Measurements from ENCODE around the gene VWA8. TPM values are rescaled to one million over a fixed set of nuclear protein-coding genes. Genes with fewer than 3 reads are reported as not detected.

Gene VWA8
- total and polyA plus RNA-seq, 2 of the 8 experiments (the other 6 are each of a cell fraction or from before 2014, with no cell fraction given), result 5.9 to 19.6 TPM

DNA sequence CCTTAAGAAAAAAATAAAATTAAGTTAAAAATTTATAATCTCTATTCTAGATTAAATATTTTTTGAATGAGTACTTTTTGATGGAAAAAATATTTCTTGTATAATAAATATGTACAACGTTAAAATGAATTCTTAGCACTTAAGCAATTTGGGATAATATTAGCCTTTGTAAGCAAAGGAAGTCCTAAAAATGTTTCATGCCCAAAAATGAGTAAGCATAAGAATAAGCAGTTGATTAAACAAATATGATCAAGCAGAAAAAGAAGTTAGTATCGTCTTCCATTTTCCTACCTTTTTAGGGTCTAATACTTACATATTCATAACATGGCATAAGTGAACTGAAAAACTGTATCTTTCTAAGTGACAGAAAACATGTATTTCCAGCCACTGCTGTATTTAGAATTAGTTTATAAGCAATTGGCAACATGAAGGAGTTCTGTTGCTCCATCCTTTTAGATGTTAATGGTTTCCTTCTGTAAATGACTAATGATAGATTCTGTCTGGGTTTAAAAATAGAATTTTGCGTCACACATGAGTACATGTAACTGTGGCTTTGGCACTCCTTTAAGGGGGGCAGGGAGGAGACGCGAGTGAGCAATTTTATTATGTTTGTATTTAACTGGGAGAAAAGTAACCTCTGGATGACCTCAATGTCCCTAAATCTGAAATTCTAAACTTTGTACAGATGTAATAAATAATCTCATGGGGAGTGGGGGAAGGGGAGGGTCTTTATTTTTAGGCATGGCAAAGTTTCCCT lies 266.2 kb downstream of the VWA8 start (continued):
- TF ChIP-seq CBX5 (IDR thresholded peaks at IDR 0.05; ENCODE audit: low read depth, low read length) (no peak), SIX5 (IDR thresholded peaks at IDR 0.05; ENCODE audit: low read depth, low read length) (no peak), KDM1A (IDR thresholded peaks at IDR 0.05; ENCODE audit: borderline replicate concordance, low read length) (no peak), TEAD4 (IDR thresholded peaks at IDR 0.05; ENCODE audit: low read depth, low read length) (no peak), ASH2L (IDR thresholded peaks at IDR 0.05; ENCODE audit: low read length) (no peak), RBBP5 (IDR thresholded peaks at IDR 0.05; ENCODE audit: borderline replicate concordance, low read depth, low read length) (no peak), PHF8 (conservative IDR thresholded peaks at IDR 0.05; ENCODE audit: low read depth, low read length) (no peak), KDM4A (IDR thresholded peaks at IDR 0.05; ENCODE audit: low read depth, low read length, severe bottlenecking) (no peak)
